ENCODE data around the gene UBAP2L.

DNA sequence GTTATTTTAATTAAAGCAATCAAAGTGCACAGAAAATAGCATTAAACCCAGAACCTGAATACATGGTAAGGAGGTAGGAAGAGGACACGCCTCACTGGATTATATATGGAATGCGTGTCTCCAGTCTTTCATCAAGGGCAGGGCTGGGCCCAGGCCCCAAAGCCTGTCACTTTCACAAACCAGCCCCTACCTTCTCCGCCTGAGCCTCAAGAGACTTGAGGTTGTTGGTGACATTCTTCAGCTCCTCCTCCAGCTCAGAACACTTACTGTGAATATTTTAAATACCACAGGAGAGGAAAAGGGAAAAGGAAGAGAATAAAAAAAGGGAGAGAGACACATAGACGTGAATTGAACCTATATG, 49.6 kb upstream of the UBAP2L start:
- TF ChIP-seq EZH2phosphoT487 (IDR thresholded peaks at IDR 0.05; ENCODE audit: borderline replicate concordance), result no peak
- TF ChIP-seq, protein P1, sequence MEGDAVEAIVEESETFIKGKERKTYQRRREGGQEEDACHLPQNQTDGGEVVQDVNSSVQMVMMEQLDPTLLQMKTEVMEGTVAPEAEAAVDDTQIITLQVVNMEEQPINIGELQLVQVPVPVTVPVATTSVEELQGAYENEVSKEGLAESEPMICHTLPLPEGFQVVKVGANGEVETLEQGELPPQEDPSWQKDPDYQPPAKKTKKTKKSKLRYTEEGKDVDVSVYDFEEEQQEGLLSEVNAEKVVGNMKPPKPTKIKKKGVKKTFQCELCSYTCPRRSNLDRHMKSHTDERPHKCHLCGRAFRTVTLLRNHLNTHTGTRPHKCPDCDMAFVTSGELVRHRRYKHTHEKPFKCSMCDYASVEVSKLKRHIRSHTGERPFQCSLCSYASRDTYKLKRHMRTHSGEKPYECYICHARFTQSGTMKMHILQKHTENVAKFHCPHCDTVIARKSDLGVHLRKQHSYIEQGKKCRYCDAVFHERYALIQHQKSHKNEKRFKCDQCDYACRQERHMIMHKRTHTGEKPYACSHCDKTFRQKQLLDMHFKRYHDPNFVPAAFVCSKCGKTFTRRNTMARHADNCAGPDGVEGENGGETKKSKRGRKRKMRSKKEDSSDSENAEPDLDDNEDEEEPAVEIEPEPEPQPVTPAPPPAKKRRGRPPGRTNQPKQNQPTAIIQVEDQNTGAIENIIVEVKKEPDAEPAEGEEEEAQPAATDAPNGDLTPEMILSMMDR (conservative IDR thresholded peaks at IDR 0.05; ENCODE audit: low read length), result no peak
